ENCODE measurements around the gene RPL10.

RPL10 gene

GRCh38 chrX:154351183-154352011 is 46.8 kb upstream of the RPL10 start:
- TF ChIP-seq CTCF (IDR thresholded peaks at IDR 0.05; ENCODE audit: borderline replicate concordance, control extremely low read depth, extremely low read depth, insufficient read depth, missing control alignments): no peak
- in situ Hi-C loops (cut with MboI; ENCODE audit: low sequenced_read_pairs, unreplicated experiment): no loop called here
- DNase-seq (ENCODE audit: low spot score): no peak

DNA sequence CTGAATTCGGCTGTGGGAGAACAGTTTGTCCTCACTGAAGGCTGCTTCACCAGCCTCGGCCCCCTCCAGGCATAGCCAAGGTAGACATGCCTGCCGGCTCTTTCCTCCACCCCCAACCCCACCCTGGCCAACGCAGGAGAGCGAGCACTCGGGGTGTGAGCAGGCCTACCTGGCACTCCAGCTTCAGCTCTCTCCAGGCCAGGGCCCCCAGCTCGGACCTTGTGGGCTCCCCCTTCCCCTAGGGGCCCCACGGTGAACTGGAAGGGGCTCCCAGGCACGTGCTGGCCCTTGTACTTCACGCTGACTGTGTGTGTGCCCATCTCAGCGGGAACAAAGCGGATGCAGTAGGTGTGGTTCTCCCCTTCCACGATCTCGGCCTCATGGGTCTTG is 46.2 kb upstream of the RPL10 start:
- in situ Hi-C loops (cut with MboI; ENCODE audit: low sequenced_read_pairs, unreplicated experiment): no loop called here
- TF ChIP-seq CTCF (IDR thresholded peaks at IDR 0.05; ENCODE audit: borderline replicate concordance, control extremely low read depth, extremely low read depth, insufficient read depth, missing control alignments): no peak

GRCh38 chrX:154352466-154352865 is 45.7 kb upstream of the RPL10 start:
- no peak for TF ChIP-seq CTCF (IDR thresholded peaks at IDR 0.05; ENCODE audit: borderline replicate concordance, control extremely low read depth, extremely low read depth, insufficient read depth, missing control alignments)
- in situ Hi-C loops (cut with MboI; ENCODE audit: low sequenced_read_pairs, unreplicated experiment): no loop called here
- DNase-seq (ENCODE audit: low spot score): no peak

More for the DNA sequence above, 46.2 kb upstream of the RPL10 start:
- DNase-seq (ENCODE audit: low spot score): no peak

DNA sequence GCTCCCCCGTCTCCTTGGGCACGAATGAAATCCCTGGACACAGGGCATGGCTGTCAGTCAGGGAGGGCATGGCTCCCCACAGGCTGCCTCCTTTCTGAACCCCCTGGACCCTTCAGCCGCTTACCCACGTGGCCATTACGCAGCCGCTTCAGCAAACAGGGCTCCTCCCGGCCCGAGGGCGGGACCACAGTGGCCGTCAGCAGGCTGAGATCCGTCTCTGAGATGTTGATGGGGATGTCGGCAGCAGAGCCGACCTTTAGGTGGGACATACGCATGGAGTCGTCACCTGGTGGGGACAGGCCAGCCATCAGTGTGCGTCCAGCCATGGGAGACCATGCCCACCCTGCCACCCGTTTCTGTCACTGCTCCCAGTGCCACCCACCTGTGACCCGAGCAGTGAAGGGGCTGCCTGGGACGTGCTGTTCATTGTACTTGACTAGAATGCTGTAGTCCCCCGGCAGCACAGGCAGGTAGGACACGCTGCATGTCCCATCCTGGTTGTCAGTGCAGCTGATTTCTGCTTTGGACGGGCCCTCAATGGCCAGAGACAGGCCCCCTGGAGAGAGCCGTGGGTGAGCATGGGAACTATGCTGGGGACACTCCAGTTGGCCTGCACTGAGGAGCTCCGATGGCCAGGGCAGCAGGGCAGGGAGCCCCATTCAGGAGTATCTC is 44.9 kb upstream of the RPL10 start:
- in situ Hi-C loops (cut with MboI; ENCODE audit: low sequenced_read_pairs, unreplicated experiment): no loop called here
- no peak for TF ChIP-seq CTCF (IDR thresholded peaks at IDR 0.05; ENCODE audit: borderline replicate concordance, control extremely low read depth, extremely low read depth, insufficient read depth, missing control alignments)
- DNase-seq (ENCODE audit: low spot score): no peak

DNA sequence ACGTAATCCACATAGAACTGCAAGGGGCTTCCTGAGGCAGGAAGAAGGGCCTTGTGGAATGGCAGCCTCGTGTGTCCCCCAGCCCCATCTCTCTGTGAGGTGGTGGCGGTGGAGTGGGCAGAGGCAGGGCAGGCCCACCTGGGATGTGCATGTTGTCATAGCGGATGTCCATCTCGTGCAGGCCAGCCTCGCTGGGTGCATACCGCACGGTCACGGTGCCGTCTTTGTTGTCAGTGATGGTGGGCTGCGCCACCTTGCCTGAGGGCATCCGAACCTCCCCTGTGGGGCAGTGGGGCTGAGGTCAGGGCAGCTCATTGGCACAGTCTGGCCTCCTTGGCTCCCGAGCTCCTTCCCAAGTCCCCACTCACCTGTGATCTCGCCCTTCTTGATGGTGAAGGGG is 44.2 kb upstream of the RPL10 start:
- TF ChIP-seq CTCF (IDR thresholded peaks at IDR 0.05; ENCODE audit: borderline replicate concordance, control extremely low read depth, extremely low read depth, insufficient read depth, missing control alignments): no peak
- in situ Hi-C loops (cut with MboI; ENCODE audit: low sequenced_read_pairs, unreplicated experiment): no loop called here
- no peak for DNase-seq (ENCODE audit: low spot score)

- DNase-seq (ENCODE audit: low spot score): no peak
- no peak for TF ChIP-seq CTCF (IDR thresholded peaks at IDR 0.05; ENCODE audit: borderline replicate concordance, control extremely low read depth, extremely low read depth, insufficient read depth, missing control alignments)
- in situ Hi-C loops (cut with MboI; ENCODE audit: low sequenced_read_pairs, unreplicated experiment): no loop called here
These were observed 43.7 kb upstream of the RPL10 start for GRCh38 chrX:154354516-154354915.

Measured in GM13976 (cell line).